ENCODE measurements around the gene NTHL1.

The NTHL1 gene

GRCh38 chr16:2083876-2084780 lies 36.5 kb upstream of the NTHL1 start:
- H3K9me3 ChIP-seq (ENCODE audit: control insufficient read depth in 5 of 5, low read length in 5 of 5) = no peaks in the 10 kb centered on the region
- peaks cover 0 to 3% (median 0%) of the 10 kb centered on the region in 5 donors for H3K4me1 ChIP-seq (ENCODE audit: control insufficient read depth in 5 of 5, insufficient read depth in 5 of 5, low read length in 5 of 5)
- H3K36me3 ChIP-seq (ENCODE audit: control insufficient read depth in 5 of 5, insufficient read depth in 5 of 5, low read length in 5 of 5) = peaks cover 0 to 98% (median 91%) of the 10 kb centered on the region in 5 donors
- no peak overlapping the region for H3K9ac ChIP-seq (ENCODE audit: low read length in 5 of 5)
- H3K27ac ChIP-seq (ENCODE audit: low read depth, low read length) = no peak overlapping the region
- H3K4me3 ChIP-seq (ENCODE audit: low read depth in 1 of 5, low read length in 5 of 5) = no peak overlapping the region
- no peaks in the 10 kb centered on the region for H3K27me3 ChIP-seq (ENCODE audit: control insufficient read depth in 5 of 5, insufficient read depth in 4 of 5, low read length in 5 of 5)

- Histone ChIP-seq H3K9ac (ENCODE audit: low read length in 5 of 5) (no peak overlapping the region), H3K27ac (ENCODE audit: low read depth, low read length) (no peak overlapping the region), H3K36me3 (ENCODE audit: control insufficient read depth in 5 of 5, insufficient read depth in 5 of 5, low read length in 5 of 5) (peaks cover 0 to 98% (median 91%) of the 10 kb centered on the region in 5 donors), H3K4me3 (ENCODE audit: low read depth in 1 of 5, low read length in 5 of 5) (no peak overlapping the region), H3K9me3 (ENCODE audit: control insufficient read depth in 5 of 5, low read length in 5 of 5) (no peaks in the 10 kb centered on the region), H3K4me1 (ENCODE audit: control insufficient read depth in 5 of 5, insufficient read depth in 5 of 5, low read length in 5 of 5) (peaks cover 0 to 3% (median 0%) of the 10 kb centered on the region in 5 donors), H3K27me3 (ENCODE audit: control insufficient read depth in 5 of 5, insufficient read depth in 4 of 5, low read length in 5 of 5) (no peaks in the 10 kb centered on the region)
Observed at GRCh38 chr16:2083409-2083808, 35.8 kb upstream of the NTHL1 start.

- no peaks in the 10 kb centered on the region for H3K27me3 ChIP-seq (ENCODE audit: control insufficient read depth in 5 of 5, insufficient read depth in 4 of 5, low read length in 5 of 5)
- H3K4me3 ChIP-seq (ENCODE audit: low read depth in 1 of 5, low read length in 5 of 5) = no peak overlapping the region
- H3K36me3 ChIP-seq (ENCODE audit: control insufficient read depth in 5 of 5, insufficient read depth in 5 of 5, low read length in 5 of 5) = peaks cover 0 to 97% (median 89%) of the 10 kb centered on the region in 5 donors
- no peak overlapping the region for H3K9ac ChIP-seq (ENCODE audit: low read length in 5 of 5)
- no peak overlapping the region for H3K27ac ChIP-seq (ENCODE audit: low read depth, low read length)
- H3K4me1 ChIP-seq (ENCODE audit: control insufficient read depth in 5 of 5, insufficient read depth in 5 of 5, low read length in 5 of 5) = peaks cover 0 to 3% (median 0%) of the 10 kb centered on the region in 5 donors
- H3K9me3 ChIP-seq (ENCODE audit: control insufficient read depth in 5 of 5, low read length in 5 of 5) = no peaks in the 10 kb centered on the region
Observed at GRCh38 chr16:2082983-2083364, 35.3 kb upstream of the NTHL1 start.

GRCh38 chr16:2082171-2082982 lies 34.7 kb upstream of the NTHL1 start:
- no peak overlapping the region for H3K27ac ChIP-seq (ENCODE audit: low read depth, low read length)
- no peaks in the 10 kb centered on the region for H3K9me3 ChIP-seq (ENCODE audit: control insufficient read depth in 5 of 5, low read length in 5 of 5)
- peaks cover 0 to 95% (median 88%) of the 10 kb centered on the region in 5 donors for H3K36me3 ChIP-seq (ENCODE audit: control insufficient read depth in 5 of 5, insufficient read depth in 5 of 5, low read length in 5 of 5)
- H3K27me3 ChIP-seq (ENCODE audit: control insufficient read depth in 5 of 5, insufficient read depth in 4 of 5, low read length in 5 of 5) = no peaks in the 10 kb centered on the region
- peaks cover 0 to 3% (median 0%) of the 10 kb centered on the region in 5 donors for H3K4me1 ChIP-seq (ENCODE audit: control insufficient read depth in 5 of 5, insufficient read depth in 5 of 5, low read length in 5 of 5)
- no peak overlapping the region for H3K9ac ChIP-seq (ENCODE audit: low read length in 5 of 5)
- no peak overlapping the region for H3K4me3 ChIP-seq (ENCODE audit: low read depth in 1 of 5, low read length in 5 of 5)

GRCh38 chr16:2081201-2082084 lies 33.8 kb upstream of the NTHL1 start:
- H3K27ac ChIP-seq (ENCODE audit: low read depth, low read length) = no peak overlapping the region
- no peaks in the 10 kb centered on the region for H3K27me3 ChIP-seq (ENCODE audit: control insufficient read depth in 5 of 5, insufficient read depth in 4 of 5, low read length in 5 of 5)
- no peak overlapping the region for H3K9ac ChIP-seq (ENCODE audit: low read length in 5 of 5)
- H3K4me3 ChIP-seq (ENCODE audit: low read depth in 1 of 5, low read length in 5 of 5) = no peak overlapping the region
- H3K4me1 ChIP-seq (ENCODE audit: control insufficient read depth in 5 of 5, insufficient read depth in 5 of 5, low read length in 5 of 5) = peaks cover 0 to 3% (median 0%) of the 10 kb centered on the region in 5 donors
- H3K36me3 ChIP-seq (ENCODE audit: control insufficient read depth in 5 of 5, insufficient read depth in 5 of 5, low read length in 5 of 5) = peaks cover 0 to 95% (median 89%) of the 10 kb centered on the region in 5 donors
- H3K9me3 ChIP-seq (ENCODE audit: control insufficient read depth in 5 of 5, low read length in 5 of 5) = no peaks in the 10 kb centered on the region

- Histone ChIP-seq H3K4me1 (ENCODE audit: control insufficient read depth in 5 of 5, insufficient read depth in 5 of 5, low read length in 5 of 5) (peaks cover 0 to 3% (median 0%) of the 10 kb centered on the region in 5 donors), H3K27me3 (ENCODE audit: control insufficient read depth in 5 of 5, insufficient read depth in 4 of 5, low read length in 5 of 5) (no peaks in the 10 kb centered on the region), H3K36me3 (ENCODE audit: control insufficient read depth in 5 of 5, insufficient read depth in 5 of 5, low read length in 5 of 5) (peaks cover 0 to 91% (median 87%) of the 10 kb centered on the region in 5 donors), H3K9ac (ENCODE audit: low read length in 5 of 5) (no peak overlapping the region), H3K4me3 (ENCODE audit: low read depth in 1 of 5, low read length in 5 of 5) (no peak overlapping the region), H3K27ac (ENCODE audit: low read depth, low read length) (no peak overlapping the region), H3K9me3 (ENCODE audit: control insufficient read depth in 5 of 5, low read length in 5 of 5) (no peaks in the 10 kb centered on the region)
Observed at GRCh38 chr16:2079991-2080390, 32.4 kb upstream of the NTHL1 start.

- Histone ChIP-seq H3K9ac (ENCODE audit: low read length in 5 of 5) (no peak overlapping the region), H3K4me3 (ENCODE audit: low read depth in 1 of 5, low read length in 5 of 5) (no peak overlapping the region), H3K27ac (ENCODE audit: low read depth, low read length) (no peak overlapping the region), H3K9me3 (ENCODE audit: control insufficient read depth in 5 of 5, low read length in 5 of 5) (no peaks in the 10 kb centered on the region), H3K36me3 (ENCODE audit: control insufficient read depth in 5 of 5, insufficient read depth in 5 of 5, low read length in 5 of 5) (peaks cover 0 to 90% (median 85%) of the 10 kb centered on the region in 5 donors), H3K27me3 (ENCODE audit: control insufficient read depth in 5 of 5, insufficient read depth in 4 of 5, low read length in 5 of 5) (no peaks in the 10 kb centered on the region), H3K4me1 (ENCODE audit: control insufficient read depth in 5 of 5, insufficient read depth in 5 of 5, low read length in 5 of 5) (peaks cover 0 to 3% (median 0%) of the 10 kb centered on the region in 5 donors)
Observed at GRCh38 chr16:2079311-2079800, 31.7 kb upstream of the NTHL1 start.

- Histone ChIP-seq H3K4me1 (ENCODE audit: control insufficient read depth in 5 of 5, insufficient read depth in 5 of 5, low read length in 5 of 5) (peaks cover 0 to 3% (median 0%) of the 10 kb centered on the region in 5 donors), H3K36me3 (ENCODE audit: control insufficient read depth in 5 of 5, insufficient read depth in 5 of 5, low read length in 5 of 5) (peaks cover 0 to 90% (median 86%) of the 10 kb centered on the region in 5 donors), H3K27me3 (ENCODE audit: control insufficient read depth in 5 of 5, insufficient read depth in 4 of 5, low read length in 5 of 5) (no peaks in the 10 kb centered on the region), H3K27ac (ENCODE audit: low read depth, low read length) (no peak overlapping the region), H3K9me3 (ENCODE audit: control insufficient read depth in 5 of 5, low read length in 5 of 5) (no peaks in the 10 kb centered on the region), H3K4me3 (ENCODE audit: low read depth in 1 of 5, low read length in 5 of 5) (no peak overlapping the region), H3K9ac (ENCODE audit: low read length in 5 of 5) (no peak overlapping the region)
Observed at GRCh38 chr16:2078691-2079090, 31.1 kb upstream of the NTHL1 start.

- Histone ChIP-seq H3K27me3 (ENCODE audit: control insufficient read depth in 5 of 5, insufficient read depth in 4 of 5, low read length in 5 of 5) (no peaks in the 10 kb centered on the region), H3K9me3 (ENCODE audit: control insufficient read depth in 5 of 5, low read length in 5 of 5) (no peaks in the 10 kb centered on the region), H3K36me3 (ENCODE audit: control insufficient read depth in 5 of 5, insufficient read depth in 5 of 5, low read length in 5 of 5) (peaks cover 0 to 90% (median 87%) of the 10 kb centered on the region in 5 donors), H3K4me3 (ENCODE audit: low read depth in 1 of 5, low read length in 5 of 5) (no peak overlapping the region), H3K9ac (ENCODE audit: low read length in 5 of 5) (no peak overlapping the region), H3K4me1 (ENCODE audit: control insufficient read depth in 5 of 5, insufficient read depth in 5 of 5, low read length in 5 of 5) (peaks cover 0 to 3% (median 0%) of the 10 kb centered on the region in 5 donors), H3K27ac (ENCODE audit: low read depth, low read length) (no peak overlapping the region)
Observed at GRCh38 chr16:2078096-2078495, 30.5 kb upstream of the NTHL1 start.

Measured in subcutaneous abdominal adipose tissue (tissue), 5 donors.